ENCODE data around the gene CDKN2B-AS1. TPM values are rescaled to one million over a fixed set of nuclear protein-coding genes. Genes with fewer than 3 reads are reported as not detected.

CDKN2B-AS1 gene
- total and polyA plus RNA-seq, 2 donors from 2014 or later: 0.82 TPM; not detected in 1

- FAIRE-seq (no peak), DNase-seq (no peak)
- intact Hi-C loops (cut with DNase I): no loop called here
- Histone ChIP-seq H3K9me3 (ENCODE audit: control insufficient read depth in 2 of 3, insufficient read depth in 1 of 3, low read length in 3 of 3) (no peaks in the 10 kb centered on the region), H3K27ac (ENCODE audit: low read depth in 2 of 2, low read length in 2 of 2) (no peak overlapping the region), H3K4me1 (ENCODE audit: control insufficient read depth in 2 of 3, insufficient read depth in 2 of 3, low read depth in 1 of 3, low read length in 3 of 3) (peaks cover 0 to 5% (median 0%) of the 10 kb centered on the region in 3 donors), H3K36me3 (ENCODE audit: control insufficient read depth in 2 of 3, insufficient read depth in 3 of 3, low read length in 3 of 3) (no peaks in the 10 kb centered on the region), H3K27me3 (ENCODE audit: control insufficient read depth, insufficient read depth, low read length) (peaks cover 66% of the 10 kb centered on the region), H3K9ac (ENCODE audit: low read length in 3 of 3) (no peak overlapping the region), H3K4me3 (ENCODE audit: low read length in 3 of 3) (no peak overlapping the region)
- no peak for TF ChIP-seq CTCF (IDR thresholded peaks at IDR 0.05; ENCODE audit: borderline replicate concordance, extremely low read depth, insufficient read depth)
These were observed 10.6 kb downstream of the CDKN2B-AS1 start for GRCh38 chr9:22005021-22005701.

- no peak for DNase-seq
These were observed 11.4 kb downstream of the CDKN2B-AS1 start for GRCh38 chr9:22005702-22006606.

GRCh38 chr9:22008384-22008716 lies 13.8 kb downstream of the CDKN2B-AS1 start:
- Histone ChIP-seq H3K9ac (ENCODE audit: low read length in 3 of 3) (no peak overlapping the region), H3K4me3 (ENCODE audit: low read length in 3 of 3) (peak overlapping the region in 2 of 3 donors; percentile 55 to 80), H3K27me3 (ENCODE audit: control insufficient read depth, insufficient read depth, low read length) (peaks cover 49% of the 10 kb centered on the region), H3K4me1 (ENCODE audit: control insufficient read depth in 2 of 3, insufficient read depth in 2 of 3, low read depth in 1 of 3, low read length in 3 of 3) (peaks cover 0 to 5% (median 0%) of the 10 kb centered on the region in 3 donors), H3K27ac (ENCODE audit: low read depth in 2 of 2, low read length in 2 of 2) (no peak overlapping the region), H3K9me3 (ENCODE audit: control insufficient read depth in 2 of 3, insufficient read depth in 1 of 3, low read length in 3 of 3) (no peaks in the 10 kb centered on the region), H3K36me3 (ENCODE audit: control insufficient read depth in 2 of 3, insufficient read depth in 3 of 3, low read length in 3 of 3) (no peaks in the 10 kb centered on the region)
- intact Hi-C loops (cut with DNase I): no loop called here
- FAIRE-seq (no peak), DNase-seq (no peak)
- no peak for TF ChIP-seq CTCF (IDR thresholded peaks at IDR 0.05; ENCODE audit: borderline replicate concordance, extremely low read depth, insufficient read depth)

More at GRCh38 chr9:22005702-22006606, 11.4 kb downstream of the CDKN2B-AS1 start:
- Histone ChIP-seq H3K4me1 (ENCODE audit: control insufficient read depth in 2 of 3, insufficient read depth in 2 of 3, low read depth in 1 of 3, low read length in 3 of 3) (peaks cover 0 to 5% (median 0%) of the 10 kb centered on the region in 3 donors), H3K4me3 (ENCODE audit: low read length in 3 of 3) (no peak overlapping the region), H3K9me3 (ENCODE audit: control insufficient read depth in 2 of 3, insufficient read depth in 1 of 3, low read length in 3 of 3) (no peaks in the 10 kb centered on the region), H3K27ac (ENCODE audit: low read depth in 2 of 2, low read length in 2 of 2) (no peak overlapping the region), H3K36me3 (ENCODE audit: control insufficient read depth in 2 of 3, insufficient read depth in 3 of 3, low read length in 3 of 3) (no peaks in the 10 kb centered on the region), H3K9ac (ENCODE audit: low read length in 3 of 3) (no peak overlapping the region), H3K27me3 (ENCODE audit: control insufficient read depth, insufficient read depth, low read length) (peaks cover 66% of the 10 kb centered on the region)
- no peak for TF ChIP-seq CTCF (IDR thresholded peaks at IDR 0.05; ENCODE audit: borderline replicate concordance, extremely low read depth, insufficient read depth)
- no peak for FAIRE-seq
- intact Hi-C loops (cut with DNase I): no loop called here

All from kidney (tissue), 14 donors.